ENCODE measurements around the gene TXLNG. TPM values are rescaled to one million over a fixed set of nuclear protein-coding genes. Genes with fewer than 3 reads are reported as not detected.

The TXLNG gene
- total and polyA plus RNA-seq, 2 donors (not counting 3 experiments of a cell fraction or from before 2014, with no cell fraction given), result 6.8 to 7.6 TPM

GRCh38 chrX:16862829-16863228, 76.6 kb downstream of the TXLNG start:
- H3K4me2 ChIP-seq (ENCODE audit: insufficient read depth, low read length), result no peak overlapping the region
- FAIRE-seq (no peak), DNase-seq (ENCODE audit: low read depth, low spot score) (no peak)
- no peaks in the 10 kb centered on the region for H3K9me3 ChIP-seq (replicated peaks; ENCODE audit: control insufficient read depth, insufficient read depth, low read length)
- TF ChIP-seq EZH2 (IDR thresholded peaks at IDR 0.05; ENCODE audit: borderline replicate concordance, low read depth, low read length, severe bottlenecking), result no peak
- no peak for TF ChIP-seq MYC (IDR thresholded peaks at IDR 0.05; ENCODE audit: low read depth, low read length)
- TF ChIP-seq MAX (IDR thresholded peaks at IDR 0.05; ENCODE audit: insufficient read depth, insufficient read length), result no peak
- no peak for TF ChIP-seq POLR2AphosphoS5 (IDR thresholded peaks at IDR 0.05; ENCODE audit: insufficient read depth, low read depth, low read length)
- TF ChIP-seq POLR2A (IDR thresholded peaks at IDR 0.05; ENCODE audit: low read depth, low read length), result no peak
- no peak for TF ChIP-seq JUN (IDR thresholded peaks at IDR 0.05; ENCODE audit: borderline replicate concordance, insufficient read depth, insufficient read length, low read depth)
- TF ChIP-seq GATA2 (IDR thresholded peaks at IDR 0.05; ENCODE audit: insufficient read depth, insufficient read length, low read depth, low read length), result no peak
- no peak for TF ChIP-seq FOS (IDR thresholded peaks at IDR 0.05; ENCODE audit: borderline replicate concordance, insufficient read depth, low read length)
- TF ChIP-seq, protein P1, sequence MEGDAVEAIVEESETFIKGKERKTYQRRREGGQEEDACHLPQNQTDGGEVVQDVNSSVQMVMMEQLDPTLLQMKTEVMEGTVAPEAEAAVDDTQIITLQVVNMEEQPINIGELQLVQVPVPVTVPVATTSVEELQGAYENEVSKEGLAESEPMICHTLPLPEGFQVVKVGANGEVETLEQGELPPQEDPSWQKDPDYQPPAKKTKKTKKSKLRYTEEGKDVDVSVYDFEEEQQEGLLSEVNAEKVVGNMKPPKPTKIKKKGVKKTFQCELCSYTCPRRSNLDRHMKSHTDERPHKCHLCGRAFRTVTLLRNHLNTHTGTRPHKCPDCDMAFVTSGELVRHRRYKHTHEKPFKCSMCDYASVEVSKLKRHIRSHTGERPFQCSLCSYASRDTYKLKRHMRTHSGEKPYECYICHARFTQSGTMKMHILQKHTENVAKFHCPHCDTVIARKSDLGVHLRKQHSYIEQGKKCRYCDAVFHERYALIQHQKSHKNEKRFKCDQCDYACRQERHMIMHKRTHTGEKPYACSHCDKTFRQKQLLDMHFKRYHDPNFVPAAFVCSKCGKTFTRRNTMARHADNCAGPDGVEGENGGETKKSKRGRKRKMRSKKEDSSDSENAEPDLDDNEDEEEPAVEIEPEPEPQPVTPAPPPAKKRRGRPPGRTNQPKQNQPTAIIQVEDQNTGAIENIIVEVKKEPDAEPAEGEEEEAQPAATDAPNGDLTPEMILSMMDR (IDR thresholded peaks at IDR 0.05; ENCODE audit: extremely low read depth in 1 of 2, insufficient read depth in 1 of 2, low read depth in 1 of 2, low read length in 2 of 2), result no peak
- no peaks in the 10 kb centered on the region for H4K20me1 ChIP-seq (replicated peaks; ENCODE audit: control insufficient read depth, extremely low read depth, insufficient read depth, low read length)
- dilution Hi-C loops (cut with MboI; ENCODE audit: extremely low pct_ligation_motif_present, low sequenced_read_pairs) (no loop called here), intact Hi-C loops (cut with micrococcal nuclease) (no loop called here)
- no peak overlapping the region for H2AFZ ChIP-seq (ENCODE audit: low read depth, low read length)
- ChIA-PET CTCF (no interaction called here), POLR2A (no interaction called here)
- no peak overlapping the region for H3K27ac ChIP-seq (ENCODE audit: insufficient read depth, low read depth, low read length)
- peaks cover 79% of the 10 kb centered on the region for H3K79me2 ChIP-seq (ENCODE audit: control insufficient read depth, insufficient read depth, low read length)
- H3K4me1 ChIP-seq (ENCODE audit: control insufficient read depth, extremely low read depth, insufficient read depth, low read length), result peaks cover 5% of the 10 kb centered on the region
- no TSS peak for BruUV-seq (replicated peaks)
- no peak overlapping the region for H3K4me3 ChIP-seq (replicated peaks in 1 of 3; ENCODE audit: insufficient read depth in 1 of 3, low read depth in 1 of 3, low read length in 3 of 3)
- H3K36me3 ChIP-seq (ENCODE audit: control insufficient read depth in 2 of 2, extremely low read depth in 1 of 2, insufficient read depth in 2 of 2, low read length in 2 of 2), result peaks cover 0 to 5% of the 10 kb centered on the region in 2 experiments
- no peak overlapping the region for H3K9ac ChIP-seq (replicated peaks; ENCODE audit: extremely low read depth, insufficient read depth, low read length)
- H3K27me3 ChIP-seq (ENCODE audit: control insufficient read depth in 2 of 2, insufficient read depth in 2 of 2, low read length in 2 of 2), result no peaks in the 10 kb centered on the region
- no peaks in the 10 kb centered on the region for H3K9me1 ChIP-seq (replicated peaks; ENCODE audit: control insufficient read depth, extremely low read depth, insufficient read depth, low read length)

Measured in endothelial cell of umbilical vein (primary cell).